ENCODE results near the gene CCDC63.

Gene CCDC63

DNA sequence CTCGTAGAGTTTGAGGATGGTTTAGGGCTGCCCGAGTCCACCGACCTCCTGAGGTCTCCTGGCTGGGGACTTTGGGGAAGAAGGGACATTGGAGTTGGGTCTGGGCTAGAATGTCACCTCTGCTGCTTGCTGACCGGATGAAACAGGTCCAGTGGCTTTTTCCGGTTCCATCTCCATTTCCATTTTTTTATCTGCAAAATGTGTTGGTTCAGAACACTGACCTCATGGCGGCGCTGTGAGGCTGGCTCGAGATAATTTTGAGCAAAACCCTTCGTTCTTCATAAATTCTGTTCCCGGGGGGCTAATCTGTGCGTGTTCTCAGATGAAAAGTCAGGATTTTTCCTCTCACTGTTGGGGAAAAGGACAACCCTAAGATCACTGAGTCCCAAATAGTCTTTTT is 85.3 kb downstream of the CCDC63 start:
- Histone ChIP-seq H3K36me3 (no peaks in the 10 kb centered on the region), H3K27ac (no peak overlapping the region), H3K9me3 (no peaks in the 10 kb centered on the region), H3K4me1 (ENCODE audit: control insufficient read depth in 1 of 2, insufficient read depth in 1 of 2, low read depth in 1 of 2, low read length in 1 of 2) (peaks cover 0 to 3% of the 10 kb centered on the region in 2 experiments), H3K27me3 (peaks cover 13% of the 10 kb centered on the region), H3K4me3 (ENCODE audit: low read depth in 1 of 2, low read length in 1 of 2) (no peak overlapping the region)
- TF ChIP-seq, protein P1, sequence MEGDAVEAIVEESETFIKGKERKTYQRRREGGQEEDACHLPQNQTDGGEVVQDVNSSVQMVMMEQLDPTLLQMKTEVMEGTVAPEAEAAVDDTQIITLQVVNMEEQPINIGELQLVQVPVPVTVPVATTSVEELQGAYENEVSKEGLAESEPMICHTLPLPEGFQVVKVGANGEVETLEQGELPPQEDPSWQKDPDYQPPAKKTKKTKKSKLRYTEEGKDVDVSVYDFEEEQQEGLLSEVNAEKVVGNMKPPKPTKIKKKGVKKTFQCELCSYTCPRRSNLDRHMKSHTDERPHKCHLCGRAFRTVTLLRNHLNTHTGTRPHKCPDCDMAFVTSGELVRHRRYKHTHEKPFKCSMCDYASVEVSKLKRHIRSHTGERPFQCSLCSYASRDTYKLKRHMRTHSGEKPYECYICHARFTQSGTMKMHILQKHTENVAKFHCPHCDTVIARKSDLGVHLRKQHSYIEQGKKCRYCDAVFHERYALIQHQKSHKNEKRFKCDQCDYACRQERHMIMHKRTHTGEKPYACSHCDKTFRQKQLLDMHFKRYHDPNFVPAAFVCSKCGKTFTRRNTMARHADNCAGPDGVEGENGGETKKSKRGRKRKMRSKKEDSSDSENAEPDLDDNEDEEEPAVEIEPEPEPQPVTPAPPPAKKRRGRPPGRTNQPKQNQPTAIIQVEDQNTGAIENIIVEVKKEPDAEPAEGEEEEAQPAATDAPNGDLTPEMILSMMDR (IDR thresholded peaks at IDR 0.05) = no peak

DNA sequence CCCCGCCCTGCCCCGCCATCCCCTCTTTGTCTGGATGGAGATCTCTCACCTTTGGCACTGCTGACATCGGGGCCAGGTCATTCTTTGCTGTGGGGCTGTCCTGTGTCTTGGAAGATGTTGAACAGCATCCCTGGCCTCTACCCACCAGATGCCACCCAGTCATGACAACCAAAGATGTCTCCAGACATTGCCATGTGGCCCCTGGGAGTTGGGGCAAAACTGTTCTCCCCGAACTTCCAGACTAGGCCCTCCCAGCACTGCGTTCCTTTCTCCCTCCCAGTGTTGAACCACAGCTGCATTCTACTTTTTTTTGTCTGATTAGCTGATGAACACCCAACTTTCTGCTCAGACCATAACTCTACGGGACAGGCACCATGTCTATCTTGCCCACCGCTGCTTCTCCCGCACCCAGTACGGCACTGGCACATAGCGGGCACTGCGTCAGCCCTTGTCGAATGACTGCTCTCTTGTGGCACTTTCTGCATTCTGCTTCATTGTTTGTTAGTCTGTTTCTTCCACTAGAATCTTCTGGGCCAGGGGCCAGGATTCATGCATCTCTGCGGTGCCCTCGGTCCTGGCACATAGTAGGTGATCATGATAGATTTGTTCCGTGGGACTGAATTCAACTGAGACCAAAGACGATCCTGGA is 86.7 kb downstream of the CCDC63 start:
- TF ChIP-seq, protein P1 (IDR thresholded peaks at IDR 0.05) = no peak
- Histone ChIP-seq H3K36me3 (no peaks in the 10 kb centered on the region), H3K4me1 (ENCODE audit: control insufficient read depth in 1 of 2, insufficient read depth in 1 of 2, low read depth in 1 of 2, low read length in 1 of 2) (peaks cover 0 to 6% of the 10 kb centered on the region in 2 experiments), H3K27me3 (peaks cover 13% of the 10 kb centered on the region), H3K27ac (no peak overlapping the region), H3K9me3 (no peaks in the 10 kb centered on the region), H3K4me3 (ENCODE audit: low read depth in 1 of 2, low read length in 1 of 2) (no peak overlapping the region)

DNA sequence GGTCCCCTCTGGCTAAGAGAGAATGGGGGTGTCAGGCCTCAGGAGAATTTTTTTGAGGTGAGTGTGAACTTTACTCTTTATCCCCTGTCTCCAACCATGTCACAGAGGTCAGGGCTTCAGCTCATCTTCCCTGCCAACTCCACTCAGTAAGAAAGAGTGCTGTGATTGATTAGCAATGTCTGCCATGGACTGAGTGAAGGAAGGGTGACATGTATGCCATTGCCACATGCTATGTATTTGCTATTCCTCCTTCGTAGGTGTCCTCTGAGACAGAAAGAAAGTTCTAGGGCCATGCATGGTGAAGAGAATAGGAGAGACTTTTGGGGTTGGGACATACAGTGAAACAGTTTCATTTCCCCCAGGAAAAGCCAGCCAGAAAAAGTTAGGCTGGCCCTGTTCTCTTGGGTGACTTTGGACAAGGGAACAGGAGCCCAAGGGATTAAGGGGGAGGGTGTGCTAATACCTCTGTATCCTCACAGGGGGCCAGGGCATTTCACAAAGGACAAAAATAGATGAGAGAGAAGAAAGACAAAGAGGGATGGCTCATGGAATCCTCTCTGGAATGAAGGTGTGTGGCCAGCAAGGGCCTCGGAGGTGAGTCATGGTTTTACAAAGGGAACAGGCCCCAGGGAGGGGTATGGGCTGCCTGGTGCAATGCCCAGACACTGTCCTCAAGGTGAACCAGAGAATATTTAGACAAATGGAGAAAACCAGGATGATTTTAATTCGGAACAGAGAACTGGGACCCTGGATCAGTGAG is 87.5 kb downstream of the CCDC63 start:
- no peaks in the 10 kb centered on the region for H3K36me3 ChIP-seq
- TF ChIP-seq, protein P1 (IDR thresholded peaks at IDR 0.05) = no peak
- H3K9me3 ChIP-seq = no peaks in the 10 kb centered on the region
- H3K4me1 ChIP-seq (ENCODE audit: control insufficient read depth in 1 of 2, insufficient read depth in 1 of 2, low read depth in 1 of 2, low read length in 1 of 2) = peaks cover 0 to 6% of the 10 kb centered on the region in 2 experiments
- peaks cover 13% of the 10 kb centered on the region for H3K27me3 ChIP-seq
- no peak overlapping the region for H3K27ac ChIP-seq
- H3K4me3 ChIP-seq (ENCODE audit: low read depth in 1 of 2, low read length in 1 of 2) = no peak overlapping the region

DNA sequence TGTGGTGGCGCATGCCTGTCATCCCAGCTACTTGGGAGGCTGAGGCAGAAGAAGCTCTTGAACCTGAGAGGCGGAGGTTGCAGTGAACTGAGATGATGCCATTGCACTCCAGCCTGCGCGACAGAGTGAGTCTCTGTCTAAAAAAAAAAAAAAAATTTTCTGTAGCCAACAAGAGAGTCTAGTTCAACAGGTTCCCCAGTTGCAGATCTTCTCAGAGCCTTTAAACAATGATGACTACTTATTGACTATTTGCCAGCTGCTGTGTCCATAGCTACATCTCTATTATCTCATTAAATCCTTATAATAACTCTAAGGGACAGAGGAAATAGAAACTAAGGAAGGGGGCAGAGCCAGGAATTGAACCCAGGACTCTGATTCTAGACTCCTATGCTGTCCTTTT is 88.8 kb downstream of the CCDC63 start:
- Histone ChIP-seq H3K27me3 (peaks cover 13% of the 10 kb centered on the region), H3K27ac (no peak overlapping the region), H3K4me3 (ENCODE audit: low read depth in 1 of 2, low read length in 1 of 2) (no peak overlapping the region), H3K9me3 (no peaks in the 10 kb centered on the region), H3K36me3 (no peaks in the 10 kb centered on the region), H3K4me1 (ENCODE audit: control insufficient read depth in 1 of 2, insufficient read depth in 1 of 2, low read depth in 1 of 2, low read length in 1 of 2) (peaks cover 0 to 6% of the 10 kb centered on the region in 2 experiments)
- TF ChIP-seq, protein P1 (IDR thresholded peaks at IDR 0.05) = no peak

DNA sequence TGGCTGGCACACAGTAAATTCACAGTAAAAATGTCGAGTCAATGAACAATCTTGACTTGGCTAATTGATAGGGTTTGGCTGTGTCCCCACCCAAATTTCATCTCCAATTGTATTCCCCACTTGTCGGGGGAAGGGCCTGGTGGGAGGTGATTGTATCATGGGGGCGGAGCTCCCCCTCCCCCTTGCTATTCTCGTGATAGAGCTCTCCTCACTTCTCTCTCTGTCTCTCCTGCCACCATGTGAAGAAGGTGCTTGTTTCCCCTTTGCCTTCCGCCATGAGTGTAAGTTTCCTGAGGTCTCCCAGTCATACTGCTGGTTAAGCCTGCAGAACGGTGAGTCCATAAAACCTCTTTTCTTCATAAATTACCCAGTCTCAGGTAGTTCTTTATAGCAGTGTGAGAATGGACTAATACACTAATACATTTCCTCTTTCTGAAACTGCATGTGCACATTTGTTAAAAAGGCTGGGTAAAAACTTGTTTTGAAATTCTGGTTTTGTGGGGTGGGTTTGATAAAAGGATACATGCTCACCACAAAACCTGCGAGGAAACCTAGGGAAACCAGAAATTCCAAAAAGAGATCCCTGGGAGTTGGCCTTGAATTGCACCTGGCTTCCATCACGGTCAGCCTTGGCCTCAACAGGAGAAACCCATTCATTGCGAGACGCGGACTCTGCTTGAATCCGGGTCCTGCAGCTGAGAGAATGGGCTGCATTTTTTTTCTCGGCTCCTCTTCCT is 89.7 kb downstream of the CCDC63 start:
- TF ChIP-seq, protein P1 (IDR thresholded peaks at IDR 0.05) = no peak
- peaks cover 13% of the 10 kb centered on the region for H3K27me3 ChIP-seq
- H3K4me1 ChIP-seq (ENCODE audit: control insufficient read depth in 1 of 2, insufficient read depth in 1 of 2, low read depth in 1 of 2, low read length in 1 of 2) = peaks cover 0 to 6% of the 10 kb centered on the region in 2 experiments
- no peaks in the 10 kb centered on the region for H3K9me3 ChIP-seq
- no peak overlapping the region for H3K4me3 ChIP-seq (ENCODE audit: low read depth in 1 of 2, low read length in 1 of 2)
- no peaks in the 10 kb centered on the region for H3K36me3 ChIP-seq
- H3K27ac ChIP-seq = no peak overlapping the region

Data from neutrophil (primary cell).